ENCODE data around the gene HS3ST4. TPM values are rescaled to one million over a fixed set of nuclear protein-coding genes. Genes with fewer than 3 reads are reported as not detected.
"Not testable (repeated sequence)": the region's sequence is repeated elsewhere in the genome, so short reads cannot be mapped to it uniquely, and the experiment has no call there.

HS3ST4 gene
- total RNA-seq, 2 donors from 2014 or later: not detected

DNA sequence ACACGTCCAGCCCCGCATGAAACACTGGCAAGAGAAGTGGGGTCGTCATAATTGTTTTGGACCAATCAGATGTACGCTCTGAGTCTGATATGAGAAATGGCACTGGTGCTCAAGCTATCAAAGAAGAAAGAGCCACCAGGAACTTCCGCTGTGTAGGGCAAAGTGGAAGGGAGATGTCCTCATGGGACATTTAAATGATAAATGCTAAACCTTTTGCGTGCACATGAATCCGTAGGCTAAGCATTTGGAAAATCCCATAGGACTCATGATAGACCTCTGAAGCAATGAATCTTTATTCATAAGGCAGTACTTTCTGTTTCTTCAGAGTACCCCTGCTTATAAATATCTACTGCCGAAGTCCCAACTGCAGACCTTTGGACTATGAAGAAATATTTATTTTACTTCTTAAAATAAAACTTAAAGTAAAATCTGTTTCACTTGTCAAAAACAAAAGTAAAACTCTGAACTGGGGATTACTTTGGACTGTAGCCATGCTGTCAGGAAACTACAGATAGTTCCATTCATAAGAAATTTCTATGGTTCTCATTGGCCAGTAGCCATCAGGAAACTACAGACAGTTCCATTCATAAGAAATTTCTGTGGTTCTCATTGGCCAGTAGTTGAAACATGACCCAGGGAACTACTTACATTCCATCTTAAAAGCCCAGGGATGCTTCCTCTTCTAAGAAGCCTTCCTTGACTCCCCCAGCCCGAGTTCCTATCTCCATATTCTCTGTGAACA, 335.1 kb downstream of the HS3ST4 start:
- no peak for DNase-seq
- intact Hi-C loops (cut with DNase I, micrococcal nuclease): no loop called here
- no peak for ATAC-seq

GRCh38 chr16:26031286-26031685, 339.5 kb downstream of the HS3ST4 start:
- DNase-seq (no peak), ATAC-seq (no peak)
- intact Hi-C loops (cut with DNase I, micrococcal nuclease): no loop called here

- intact Hi-C loops (cut with DNase I, micrococcal nuclease): not testable (repeated sequence)
These were observed 340.9 kb downstream of the HS3ST4 start for GRCh38 chr16:26032661-26033060.

DNA sequence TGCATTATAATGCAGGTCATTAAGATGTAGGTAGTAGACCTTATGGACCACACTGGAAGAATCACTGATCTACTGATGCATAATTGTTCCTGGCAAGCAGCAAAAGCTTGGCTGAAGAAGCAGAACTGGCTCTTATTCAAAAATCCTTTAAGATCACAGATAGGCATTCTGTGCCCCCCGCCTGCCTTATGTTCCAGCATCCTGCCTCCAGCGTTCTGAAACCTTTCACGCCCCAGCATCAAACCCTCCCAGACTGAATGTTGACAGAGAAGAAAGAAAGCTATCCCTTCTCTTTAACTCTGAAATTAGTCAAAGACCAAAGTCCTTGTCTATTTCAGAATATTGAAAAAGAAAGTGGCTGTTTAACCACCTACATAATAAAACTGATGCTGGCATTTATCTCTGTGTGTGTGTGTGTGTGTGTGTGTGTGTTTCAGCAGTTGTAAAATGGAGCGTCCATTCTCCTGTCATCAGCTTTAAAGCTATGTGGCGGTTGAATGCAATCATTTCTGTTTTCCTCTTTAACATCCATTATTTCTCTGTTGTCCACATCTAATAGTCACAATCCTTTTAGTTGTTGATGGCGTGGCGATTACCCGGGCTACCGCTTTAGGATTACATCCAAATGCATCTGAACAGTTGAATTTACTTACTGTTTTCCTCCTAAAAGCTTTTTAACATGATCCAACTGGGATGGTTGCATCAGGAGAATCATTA, 350.4 kb downstream of the HS3ST4 start:
- intact Hi-C loops (cut with DNase I, micrococcal nuclease): no loop called here
- ATAC-seq (no peak), DNase-seq (no peak)

More at GRCh38 chr16:26032661-26033060, 340.9 kb downstream of the HS3ST4 start:
- ATAC-seq, DNase-seq: not testable (repeated sequence)

DNA sequence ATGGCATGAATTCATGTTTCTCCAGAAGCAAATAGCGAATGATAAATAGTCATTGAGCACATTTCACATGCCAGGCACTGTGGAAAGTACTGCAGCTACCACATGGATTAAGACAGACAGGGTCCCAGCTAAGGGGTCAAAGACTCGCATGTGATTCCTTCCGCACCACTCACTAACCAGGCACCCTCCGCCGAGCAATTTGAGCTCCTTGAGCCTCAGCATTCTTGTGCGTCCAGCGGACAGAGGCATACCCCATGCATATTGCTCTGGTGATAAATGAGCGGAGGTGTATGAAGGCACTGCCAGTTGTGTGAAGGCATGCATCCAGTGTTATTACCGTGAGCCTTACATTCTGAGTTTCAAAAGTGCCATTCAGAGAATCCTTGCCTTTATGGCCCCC, 358.7 kb downstream of the HS3ST4 start:
- ATAC-seq: no peak
- no peak for DNase-seq
- intact Hi-C loops (cut with DNase I, micrococcal nuclease): no loop called here

GRCh38 chr16:26051063-26051462, 359.3 kb downstream of the HS3ST4 start:
- intact Hi-C loops (cut with DNase I, micrococcal nuclease): no loop called here
- DNase-seq (no peak), ATAC-seq (no peak)

DNA sequence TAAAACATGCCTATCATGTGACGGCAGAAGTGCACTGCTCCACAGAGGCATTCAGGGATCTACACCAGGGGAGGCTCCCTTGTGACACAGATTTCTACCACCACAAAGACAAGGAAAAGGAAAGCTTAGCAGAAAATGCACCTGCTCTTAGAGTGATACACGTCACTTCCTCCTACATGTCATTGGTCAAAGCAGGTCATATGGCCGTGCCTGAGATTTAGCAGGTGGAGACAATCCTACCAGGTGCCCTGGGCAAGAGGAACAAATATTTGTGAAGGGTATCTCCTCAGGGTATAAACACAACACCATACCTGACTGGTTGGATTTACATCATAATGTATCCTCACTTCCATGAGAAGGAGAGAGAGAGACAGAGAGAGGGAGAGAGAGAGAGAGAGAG, 362.1 kb downstream of the HS3ST4 start:
- intact Hi-C loops (cut with DNase I, micrococcal nuclease): no loop called here
- DNase-seq (no peak), ATAC-seq (no peak)

DNA sequence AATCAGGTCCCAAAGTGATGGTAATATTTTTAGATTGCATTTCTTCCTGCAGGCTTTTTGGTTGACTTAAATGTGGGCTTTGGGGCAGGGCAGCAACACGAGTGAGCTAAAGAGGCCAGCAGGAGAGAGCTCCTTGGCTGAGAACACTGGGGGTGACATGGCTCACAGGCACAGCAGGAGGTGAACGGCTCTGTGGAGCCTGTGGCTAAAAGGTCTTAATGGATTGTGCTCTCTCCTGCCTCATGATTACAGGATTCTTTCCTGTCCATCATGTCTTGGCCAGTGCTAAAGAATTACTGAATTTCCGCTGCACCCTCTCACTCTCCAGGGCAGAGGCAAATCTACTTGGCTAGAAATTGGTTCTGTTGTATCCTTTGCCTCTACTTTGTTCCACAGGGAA, 366.6 kb downstream of the HS3ST4 start:
- no peak for ATAC-seq
- DNase-seq: no peak
- intact Hi-C loops (cut with DNase I, micrococcal nuclease): no loop called here

GRCh38 chr16:26070302-26071100, 378.7 kb downstream of the HS3ST4 start:
- intact Hi-C loops (cut with DNase I, micrococcal nuclease): no loop called here
- ATAC-seq (no peak), DNase-seq (no peak)

GRCh38 chr16:26071101-26071866, 379.5 kb downstream of the HS3ST4 start:
- ATAC-seq: no peak
- DNase-seq: no peak

DNA sequence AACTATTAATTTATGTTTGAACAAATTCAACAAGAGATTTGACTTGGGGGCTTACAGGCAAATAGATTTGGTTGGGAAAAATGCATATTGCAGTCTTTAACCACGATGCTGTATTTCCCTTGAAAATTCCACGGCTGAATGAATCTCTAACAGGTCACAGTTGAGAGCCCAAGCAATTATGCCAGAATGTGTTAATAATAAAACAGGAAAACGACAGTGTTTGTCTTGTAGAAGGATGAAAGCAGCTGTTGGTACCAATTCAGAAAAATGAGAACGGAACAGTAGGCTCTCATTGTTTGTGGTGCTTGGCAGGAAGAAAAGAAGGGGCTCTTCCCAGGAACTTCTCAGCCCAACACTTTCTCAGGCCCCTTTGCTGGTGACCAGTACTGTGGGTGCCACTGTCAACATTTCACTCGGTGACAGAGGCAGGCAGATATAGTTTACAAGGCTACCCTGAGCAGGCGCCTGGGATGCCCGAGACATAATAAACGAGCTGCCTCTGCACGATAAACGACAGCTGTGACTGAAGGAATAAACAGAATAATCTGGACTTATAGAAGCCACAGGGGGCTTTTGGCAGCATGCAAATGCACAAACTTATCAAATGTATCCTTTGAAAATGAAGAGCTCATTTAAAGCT, 387.1 kb downstream of the HS3ST4 start:
- no peak for DNase-seq
- intact Hi-C loops (cut with DNase I, micrococcal nuclease): no loop called here
- ATAC-seq: no peak

More at GRCh38 chr16:26071101-26071866, 379.5 kb downstream of the HS3ST4 start:
- intact Hi-C loops (cut with DNase I, micrococcal nuclease): no loop called here

DNA sequence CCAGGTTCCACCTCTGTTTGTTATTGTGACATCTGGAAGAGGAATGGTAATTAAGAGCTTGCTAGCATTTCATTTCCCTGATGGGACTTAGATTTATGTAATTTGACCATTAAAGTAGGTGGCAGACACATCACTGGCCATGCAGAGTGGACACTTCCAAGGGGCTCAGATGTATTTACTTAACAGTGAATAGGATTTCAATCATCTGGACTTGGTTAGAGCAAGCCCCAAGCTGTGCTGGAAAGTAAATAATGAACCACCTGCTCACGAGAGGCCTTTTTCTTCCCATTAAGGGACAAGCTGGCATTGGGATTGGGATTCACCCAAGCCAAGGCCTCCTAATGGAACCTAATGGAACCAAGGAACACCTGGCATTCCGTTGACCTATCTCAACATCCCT, 395.3 kb downstream of the HS3ST4 start:
- intact Hi-C loops (cut with DNase I, micrococcal nuclease): no loop called here
- no peak for DNase-seq
- ATAC-seq: no peak

- intact Hi-C loops (cut with DNase I, micrococcal nuclease): no loop called here
- DNase-seq: no peak
- no peak for ATAC-seq
These were observed 399.8 kb downstream of the HS3ST4 start for GRCh38 chr16:26091511-26091910.

GRCh38 chr16:26098206-26098605, 406.4 kb downstream of the HS3ST4 start:
- intact Hi-C loops (cut with DNase I, micrococcal nuclease); DNase-seq; ATAC-seq: not testable (repeated sequence)

DNA sequence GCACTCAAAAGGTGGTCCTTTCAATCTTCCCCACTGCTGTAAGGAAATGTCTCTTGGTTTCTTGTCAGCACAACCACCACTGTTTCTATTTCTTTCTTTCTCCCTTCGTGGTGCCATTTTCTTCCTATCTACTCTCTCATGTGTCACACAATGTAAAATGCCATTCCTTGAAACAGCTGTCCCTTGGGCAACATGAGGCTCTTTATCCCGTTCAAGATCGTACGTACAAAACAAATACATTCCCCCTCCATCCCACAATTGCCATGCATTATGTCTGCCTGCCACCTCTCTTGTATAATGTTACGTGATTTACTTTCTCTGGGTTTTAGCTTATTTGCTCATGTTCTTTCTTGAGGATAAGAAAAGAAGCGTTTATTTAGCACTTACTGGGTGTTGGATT, 410.6 kb downstream of the HS3ST4 start:
- intact Hi-C loops (cut with DNase I, micrococcal nuclease): no loop called here
- DNase-seq (no peak), ATAC-seq (no peak)

GRCh38 chr16:26108836-26109505, 417.2 kb downstream of the HS3ST4 start:
- no peak for ATAC-seq
- DNase-seq: no peak
- intact Hi-C loops (cut with DNase I, micrococcal nuclease): no loop called here

DNA sequence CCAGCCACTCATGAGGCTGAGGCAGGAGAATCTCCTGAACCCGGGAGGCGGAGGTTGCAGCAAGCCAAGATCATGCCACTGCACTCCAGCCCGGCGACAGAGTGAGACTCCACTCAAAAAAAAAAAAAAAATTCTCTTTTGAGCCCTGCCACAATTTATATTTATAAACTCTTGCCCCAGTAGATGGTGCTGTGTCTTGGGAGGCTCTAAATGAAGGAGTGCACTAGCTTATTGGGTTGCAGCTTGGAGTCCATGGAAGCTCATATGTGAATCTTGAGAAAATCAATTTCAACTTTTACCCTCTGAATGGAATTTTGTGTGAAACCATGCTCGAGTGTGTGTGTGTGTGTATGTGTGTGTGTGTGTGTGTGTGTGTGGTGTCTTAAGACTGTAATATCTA, 420.1 kb downstream of the HS3ST4 start:
- intact Hi-C loops (cut with DNase I, micrococcal nuclease): no loop called here
- DNase-seq (no peak), ATAC-seq (no peak)

- DNase-seq: no peak
- intact Hi-C loops (cut with DNase I, micrococcal nuclease): no loop called here
- no peak for ATAC-seq
These were observed 426.8 kb downstream of the HS3ST4 start for GRCh38 chr16:26118575-26118974.
